ENCODE results near the gene CERS6. TPM values are rescaled to one million over a fixed set of nuclear protein-coding genes. Genes with fewer than 3 reads are reported as not detected.

The CERS6 gene
- total RNA-seq, 1 donor from 2014 or later, result 23.1 TPM

DNA sequence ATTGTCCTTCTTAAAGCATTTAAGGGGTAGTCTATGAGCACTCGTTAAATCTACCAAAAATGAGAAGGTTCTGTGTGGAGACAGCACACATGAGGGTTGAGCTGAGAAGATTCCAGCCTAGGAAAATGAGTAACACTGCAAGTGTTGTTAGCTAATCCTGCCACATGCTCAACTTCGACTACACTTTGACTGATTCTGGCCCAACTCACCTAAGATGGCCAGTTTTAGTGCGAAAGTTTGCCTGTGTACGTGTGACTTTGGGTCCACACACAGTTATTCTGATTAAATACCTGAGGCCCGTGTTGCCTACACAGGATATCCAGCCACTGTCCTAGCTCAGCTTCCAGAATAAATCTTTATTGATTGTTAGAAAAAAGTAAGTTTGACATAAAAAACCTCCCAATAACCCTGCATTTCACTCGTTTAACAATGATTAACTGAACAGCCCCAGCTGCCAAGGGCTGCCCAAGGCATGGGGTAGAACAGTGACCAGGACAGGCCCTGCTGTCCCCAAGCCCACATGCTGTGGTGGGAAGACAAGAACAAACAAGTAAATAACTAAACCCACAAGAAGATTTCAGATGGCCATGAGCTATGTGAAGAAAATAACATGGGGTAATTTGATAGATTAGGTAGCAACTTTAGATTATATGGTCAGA is 14.7 kb upstream of the CERS6 start:
- no peak for DNase-seq (ENCODE audit: low spot score)

DNA sequence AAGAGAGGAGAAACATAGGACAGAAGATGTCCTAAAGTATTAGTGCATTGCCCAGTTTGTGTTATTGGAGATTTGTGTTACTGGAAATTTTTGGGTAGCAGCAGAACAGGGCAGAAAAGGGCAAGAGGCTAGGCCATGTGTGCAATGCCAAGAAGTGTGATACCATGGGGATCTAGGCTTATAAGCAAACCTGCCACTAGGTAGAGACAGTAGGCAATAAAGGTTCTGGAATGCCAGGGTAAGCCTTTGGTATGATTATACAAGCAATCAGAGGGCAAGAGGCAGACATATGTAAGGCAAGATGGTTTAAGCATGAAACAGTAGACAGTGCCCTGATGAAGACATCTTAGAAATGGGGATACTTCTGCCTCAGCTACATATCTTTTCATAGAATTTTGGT is 12.3 kb upstream of the CERS6 start:
- DNase-seq (ENCODE audit: low spot score), result no peak

DNA sequence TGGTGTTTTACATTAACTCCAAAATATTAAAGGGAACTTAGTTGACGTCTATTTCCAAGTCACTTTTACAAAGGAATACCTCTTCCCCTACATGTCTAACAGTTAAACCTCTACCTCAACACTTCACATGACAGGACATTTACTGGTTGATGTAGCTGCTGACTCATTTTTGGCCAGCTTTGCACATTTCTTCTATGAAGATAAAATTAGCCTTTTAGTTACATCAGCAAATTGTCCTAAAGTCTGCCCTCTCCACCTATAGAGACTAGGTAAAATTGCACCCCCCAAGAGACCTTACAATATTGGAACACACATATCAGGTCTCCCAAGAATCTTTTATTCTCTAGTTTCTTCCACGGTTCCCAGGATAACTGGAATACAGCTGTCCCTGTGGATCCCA is 10.1 kb upstream of the CERS6 start:
- DNase-seq (ENCODE audit: low spot score), result no peak

DNA sequence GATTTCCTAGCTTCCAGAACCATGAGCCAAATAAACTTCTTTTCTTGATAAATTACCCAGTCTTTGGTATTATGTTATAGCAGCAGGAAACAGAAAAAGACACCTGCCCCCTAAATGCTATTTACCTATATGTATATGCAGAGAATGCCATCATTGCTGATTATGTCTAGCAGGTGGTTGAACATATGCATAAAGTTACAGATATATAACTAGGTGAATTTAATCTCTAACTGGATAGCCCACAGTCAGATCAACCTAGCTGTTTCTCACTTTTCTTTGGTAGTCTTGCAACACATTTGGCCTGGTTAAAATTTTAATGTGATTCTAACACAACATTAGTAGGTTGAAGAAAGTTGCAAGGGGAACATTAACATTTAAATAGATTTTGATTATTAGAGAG is 7.1 kb upstream of the CERS6 start:
- DNase-seq (ENCODE audit: low spot score), result no peak

DNA sequence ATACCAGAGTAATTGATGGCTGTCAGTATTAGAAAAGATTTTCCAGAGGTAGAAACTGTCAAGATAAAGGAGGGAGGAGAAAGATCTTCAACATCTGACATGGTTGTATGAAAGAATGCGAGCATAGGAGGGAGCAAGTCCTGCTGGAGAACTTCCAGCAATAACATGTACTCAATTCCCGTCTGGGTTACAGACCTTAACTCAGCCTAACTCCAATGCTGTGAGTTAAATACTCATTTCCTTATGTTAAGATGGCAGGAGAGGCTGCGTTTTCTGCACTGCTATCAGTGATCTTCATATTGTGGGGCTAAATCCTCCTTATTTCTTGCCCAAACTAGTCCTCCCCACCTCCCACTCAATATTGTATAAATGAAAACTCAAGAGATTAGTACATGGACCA is 6.7 kb upstream of the CERS6 start:
- no peak for DNase-seq (ENCODE audit: low spot score)

DNA sequence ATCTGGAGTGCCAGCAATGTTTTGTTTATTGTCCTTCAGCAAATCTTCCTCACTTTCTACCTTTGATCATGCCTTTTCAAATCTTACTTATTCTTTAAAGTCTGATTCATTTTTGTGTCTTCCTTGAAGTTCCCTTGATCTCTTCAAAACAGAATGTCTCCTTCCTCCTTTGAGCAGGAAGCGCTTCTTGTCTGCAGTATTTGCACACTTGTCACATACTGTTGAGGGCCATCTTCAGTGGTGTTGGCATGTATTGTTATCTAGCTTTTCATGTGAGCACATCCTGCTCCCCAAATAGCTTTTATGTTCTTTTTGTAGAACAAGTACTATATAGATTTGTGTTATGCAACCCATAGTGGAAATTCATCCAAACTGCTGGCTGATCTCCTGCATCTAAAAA is 5.9 kb upstream of the CERS6 start:
- no peak for DNase-seq (ENCODE audit: low spot score)

DNA sequence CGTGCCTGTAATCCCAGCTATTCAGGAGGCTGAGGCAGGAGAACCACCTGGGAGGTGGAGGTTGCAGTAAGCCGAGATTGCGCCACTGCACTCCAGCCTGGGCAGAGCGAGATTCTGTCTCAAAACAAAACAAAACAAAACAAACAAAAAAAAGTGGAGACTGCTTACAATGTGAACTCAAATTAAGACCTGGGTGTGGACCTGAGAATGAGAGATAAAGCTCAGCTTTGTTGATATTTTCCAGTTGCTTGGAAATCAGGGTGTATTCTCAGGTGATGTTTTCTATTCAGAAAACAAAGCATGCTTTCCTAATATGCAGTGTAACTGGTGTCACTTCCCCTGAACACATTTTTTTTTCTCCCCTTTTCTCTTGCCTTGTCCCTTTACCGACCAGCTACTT is 5.3 kb upstream of the CERS6 start:
- DNase-seq (ENCODE audit: low spot score), result no peak

DNA sequence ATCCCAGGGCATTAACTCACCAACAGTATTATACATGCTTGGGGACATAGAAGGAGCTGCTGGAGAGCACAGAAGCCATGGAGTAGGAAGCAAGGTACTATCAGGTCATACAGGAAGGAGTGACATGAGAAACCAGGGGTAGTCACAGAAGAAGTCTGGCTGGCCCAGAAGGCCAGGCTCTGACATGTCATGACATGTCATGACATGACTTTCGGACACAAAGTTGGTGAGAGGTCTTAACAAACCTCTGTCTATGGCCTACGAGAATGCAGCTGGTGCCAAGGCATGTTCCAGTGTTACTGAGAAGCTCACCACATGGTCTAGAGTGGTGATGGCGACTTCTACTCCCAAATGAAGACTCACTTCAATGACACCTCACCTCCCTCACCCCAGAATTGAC is 3.3 kb upstream of the CERS6 start:
- DNase-seq (ENCODE audit: low spot score), result no peak

DNA sequence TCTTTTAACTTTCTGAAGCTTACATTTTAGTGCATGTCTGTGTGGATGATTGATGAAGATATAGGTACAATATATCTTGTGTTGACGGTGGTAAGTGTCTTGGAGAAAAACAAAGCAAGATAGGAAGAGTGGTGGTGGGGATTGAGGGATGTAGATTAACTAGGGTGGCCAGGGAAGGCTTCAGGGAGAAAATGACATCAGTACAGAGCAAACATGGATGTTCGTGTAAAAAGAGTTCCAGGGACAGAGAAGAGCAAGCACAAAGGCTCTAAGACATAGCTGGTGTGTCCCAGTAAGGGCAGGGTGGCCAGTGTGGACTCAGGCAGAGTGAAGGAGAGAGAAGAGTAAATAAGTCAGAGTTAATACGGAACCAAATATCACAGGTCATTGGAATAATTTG is 2.7 kb upstream of the CERS6 start:
- DNase-seq (ENCODE audit: low spot score), result no peak

DNA sequence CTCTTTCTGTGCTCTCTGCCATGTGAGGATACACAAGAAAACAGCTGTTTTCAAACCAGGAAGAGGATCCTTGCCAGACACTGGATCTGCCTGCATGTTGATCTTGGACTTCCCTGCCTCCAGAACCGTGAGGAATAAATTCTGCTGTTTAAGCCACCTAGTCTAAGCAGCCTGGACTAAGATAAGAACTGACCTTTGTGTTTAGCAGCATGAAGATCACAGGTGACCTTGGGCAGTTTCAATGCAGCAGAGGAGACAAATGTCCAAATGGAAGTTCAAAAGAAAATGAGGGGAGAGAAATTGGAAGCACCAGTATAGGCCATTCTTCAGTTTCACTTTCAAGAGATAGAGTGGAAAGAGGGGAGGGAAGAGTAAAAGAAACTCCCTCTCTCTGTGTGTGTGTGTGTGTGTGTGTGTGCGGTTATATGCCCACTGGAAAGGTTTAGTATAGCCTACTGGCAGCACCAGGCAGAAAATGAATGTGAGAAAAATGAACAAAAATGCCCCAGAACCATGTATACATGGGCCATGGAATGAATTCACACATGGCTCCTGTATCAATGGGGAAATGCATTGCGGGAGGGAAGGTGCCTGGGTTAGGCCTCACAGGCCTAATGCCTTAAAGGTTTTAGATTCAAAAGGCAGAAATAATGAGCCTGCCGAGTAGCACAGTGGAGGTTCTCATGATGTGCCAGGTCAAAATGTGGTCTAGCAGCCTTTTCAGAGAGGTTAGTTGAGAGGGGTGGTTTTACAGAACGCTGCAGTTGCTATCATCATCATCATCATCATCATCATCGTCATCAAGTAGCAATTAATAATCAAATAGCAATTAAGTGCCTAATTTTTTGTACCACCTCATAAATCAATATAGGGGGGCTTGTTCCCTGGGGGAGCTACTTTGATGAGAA is 1.1 kb upstream of the CERS6 start:
- no peak for DNase-seq (ENCODE audit: low spot score)

DNA sequence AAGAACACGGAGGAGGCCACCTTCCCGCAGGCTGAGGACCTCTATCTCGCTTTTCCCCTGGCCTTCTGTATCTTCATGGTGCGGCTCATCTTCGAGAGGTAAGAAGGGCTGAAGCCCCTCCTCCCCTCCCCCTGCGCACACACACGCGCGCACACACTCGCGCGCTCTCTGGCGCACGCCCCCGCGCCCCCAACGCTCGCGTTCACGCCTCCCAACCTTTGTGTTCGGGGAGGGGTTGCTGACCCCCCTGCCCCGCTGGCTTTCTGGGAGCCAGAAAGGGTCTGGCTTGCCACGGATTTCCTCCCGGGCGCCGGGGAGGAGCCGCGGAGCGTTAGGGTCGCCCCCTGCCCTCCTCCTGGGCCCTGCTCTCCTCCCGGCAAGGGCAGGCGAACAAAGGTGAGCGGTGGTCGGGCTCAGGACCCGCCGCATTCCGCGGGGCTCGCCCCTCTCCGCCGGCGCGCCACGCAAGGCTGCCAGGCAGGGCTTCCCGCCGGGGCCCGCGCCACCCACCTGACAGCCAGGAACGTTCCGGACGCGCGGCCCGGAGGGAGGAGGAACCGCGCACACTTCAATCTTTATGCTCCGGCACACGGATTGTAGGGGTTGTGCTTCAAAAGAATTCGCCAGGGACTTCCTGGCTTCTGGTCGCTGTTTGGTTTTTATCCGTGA is 583 bp downstream of the CERS6 start:
- no peak for DNase-seq (ENCODE audit: low spot score)

DNA sequence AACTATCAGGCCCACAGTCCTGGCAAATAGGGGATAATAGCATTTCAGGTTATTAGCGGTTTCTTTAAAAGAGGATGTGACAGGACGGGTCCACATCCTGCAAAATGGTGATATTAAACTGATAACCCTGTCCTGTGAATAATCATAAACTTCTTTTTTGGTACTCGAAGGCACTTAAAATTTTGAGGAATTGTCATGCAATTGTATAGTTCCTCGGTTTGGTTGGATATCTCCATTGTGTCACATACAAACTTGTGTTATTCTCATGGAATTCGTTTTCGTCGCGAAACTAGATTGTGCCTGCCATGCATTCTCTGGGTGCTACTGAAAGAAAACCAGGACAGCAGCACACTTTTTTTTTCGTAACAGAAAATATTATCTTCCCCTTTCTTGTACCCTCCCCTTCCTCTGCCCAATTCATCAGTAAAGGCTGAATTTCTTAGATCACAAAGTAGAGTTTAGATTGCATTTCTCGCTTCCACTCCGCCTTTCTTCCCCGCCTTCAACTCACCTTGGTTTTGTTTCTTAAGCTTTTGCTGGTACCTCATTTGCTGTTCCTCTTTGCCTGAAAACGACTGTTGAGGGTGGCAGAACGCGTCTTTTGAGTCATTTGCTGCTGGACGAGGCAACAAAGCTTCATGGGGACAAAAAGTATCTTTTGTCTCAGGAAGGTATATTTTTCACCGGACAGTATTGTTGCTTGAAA is 1.3 kb downstream of the CERS6 start:
- DNase-seq (ENCODE audit: low spot score), result no peak

DNA sequence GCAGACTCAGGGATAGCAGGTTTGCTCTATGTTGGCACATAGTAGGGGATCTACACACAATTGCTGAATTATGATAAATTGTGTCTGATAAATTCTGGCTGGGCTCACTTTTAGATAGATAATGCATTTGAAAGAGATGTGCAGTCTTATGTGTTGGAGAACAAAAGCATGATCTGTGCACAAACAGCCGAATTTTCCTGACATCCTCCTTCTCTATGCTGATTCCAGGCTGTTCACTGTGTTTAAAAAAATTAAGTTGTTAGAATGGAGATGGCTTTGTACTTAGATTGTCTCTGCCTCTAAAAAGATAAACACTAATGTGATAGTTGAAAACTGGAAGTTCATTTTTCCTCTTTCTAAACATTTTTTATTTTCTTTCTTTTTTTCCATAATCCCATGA is 2.1 kb downstream of the CERS6 start:
- no peak for DNase-seq (ENCODE audit: low spot score)

DNA sequence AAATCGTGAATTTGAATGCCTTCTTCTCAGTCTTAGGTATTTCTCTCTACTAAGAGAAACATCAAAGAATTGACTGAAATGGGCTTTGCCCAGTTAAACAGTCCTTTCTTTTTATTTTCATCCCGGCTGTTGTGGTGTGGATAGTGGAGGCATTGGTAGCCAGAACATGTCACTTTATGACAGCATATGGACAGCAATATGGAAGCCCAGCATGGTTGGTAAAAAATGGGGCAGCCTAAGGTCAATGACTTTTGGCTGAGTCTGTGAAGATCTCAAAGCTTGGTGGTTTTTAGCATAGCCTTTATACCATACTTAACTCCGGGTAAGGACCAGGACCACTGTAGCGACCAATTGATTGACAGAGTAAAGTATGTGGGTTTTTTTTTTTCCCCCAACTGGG is 3.2 kb downstream of the CERS6 start:
- no peak for DNase-seq (ENCODE audit: low spot score)

DNA sequence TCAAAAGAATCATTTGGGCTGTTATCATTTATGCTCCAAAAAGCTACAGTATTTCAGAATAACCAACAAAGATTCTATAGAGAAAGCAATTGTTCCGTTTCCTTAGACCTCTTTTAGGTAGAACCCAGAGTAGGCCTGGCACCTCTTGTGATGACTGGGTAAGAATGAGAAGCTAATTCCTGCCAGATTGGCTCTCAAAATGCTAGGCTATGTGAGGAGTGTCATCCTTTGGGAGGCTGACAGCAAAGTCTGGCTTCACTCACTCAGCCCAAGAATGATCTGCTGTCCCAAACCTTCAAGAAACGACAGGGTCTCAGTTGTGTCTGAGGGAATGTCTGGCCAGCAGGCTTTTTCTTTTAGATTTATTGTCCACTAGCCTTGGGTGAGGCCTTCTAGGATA is 4.5 kb downstream of the CERS6 start:
- DNase-seq (ENCODE audit: low spot score), result no peak

DNA sequence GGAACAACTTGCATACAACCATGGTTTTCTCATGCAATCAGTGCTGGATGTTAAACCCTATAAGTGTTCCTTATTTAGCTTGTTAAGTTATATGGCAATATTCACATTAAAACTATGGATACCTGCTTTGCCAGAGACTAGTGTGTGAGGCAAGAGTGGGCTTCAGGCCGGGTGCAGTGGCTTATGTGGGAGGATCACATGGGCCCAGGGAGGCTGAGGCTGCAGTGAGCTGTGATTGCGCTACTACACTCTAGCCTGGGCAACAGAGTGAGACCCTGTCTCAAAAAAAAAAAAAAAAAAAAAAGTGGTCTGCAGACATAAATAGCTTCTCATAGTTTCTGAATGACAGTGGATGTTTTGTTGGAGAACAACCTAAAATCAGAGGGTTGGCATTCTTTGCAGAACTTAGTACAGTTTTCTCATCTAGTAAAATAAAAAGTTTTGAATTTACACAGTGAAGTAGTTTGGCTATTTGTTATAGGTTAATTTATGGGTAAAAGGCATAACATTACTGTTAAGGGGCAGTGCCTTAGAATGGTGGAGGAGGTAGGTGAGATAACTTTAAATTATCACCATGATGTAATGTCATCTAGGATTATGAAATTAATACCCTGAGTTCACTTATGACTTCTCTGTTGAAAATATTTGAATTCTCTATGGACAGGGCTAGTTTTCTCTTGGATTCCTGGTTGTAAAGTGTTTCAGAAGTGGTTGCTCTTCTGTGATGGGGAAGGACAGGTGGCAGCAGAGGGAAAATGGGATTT is 5.3 kb downstream of the CERS6 start:
- no peak for DNase-seq (ENCODE audit: low spot score)

DNA sequence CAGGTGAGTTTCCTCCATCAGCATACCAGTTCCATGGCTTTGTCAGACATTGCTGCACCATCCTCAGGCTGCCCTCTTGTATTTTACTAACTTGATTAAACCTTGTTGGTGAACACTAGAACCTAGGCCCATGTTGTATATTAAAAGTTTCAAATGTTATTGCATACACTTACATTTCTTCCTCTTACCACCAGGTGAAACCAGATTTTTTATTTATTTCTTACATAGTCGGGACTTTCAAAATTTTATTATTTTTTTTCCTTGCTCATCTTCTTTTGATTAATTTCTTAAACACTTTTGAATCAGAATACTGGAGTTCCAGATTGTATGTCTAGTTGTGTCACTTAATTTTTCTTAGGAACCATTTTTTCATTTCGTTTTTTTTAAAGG is 5.9 kb downstream of the CERS6 start:
- DNase-seq (ENCODE audit: low spot score), result no peak

DNA sequence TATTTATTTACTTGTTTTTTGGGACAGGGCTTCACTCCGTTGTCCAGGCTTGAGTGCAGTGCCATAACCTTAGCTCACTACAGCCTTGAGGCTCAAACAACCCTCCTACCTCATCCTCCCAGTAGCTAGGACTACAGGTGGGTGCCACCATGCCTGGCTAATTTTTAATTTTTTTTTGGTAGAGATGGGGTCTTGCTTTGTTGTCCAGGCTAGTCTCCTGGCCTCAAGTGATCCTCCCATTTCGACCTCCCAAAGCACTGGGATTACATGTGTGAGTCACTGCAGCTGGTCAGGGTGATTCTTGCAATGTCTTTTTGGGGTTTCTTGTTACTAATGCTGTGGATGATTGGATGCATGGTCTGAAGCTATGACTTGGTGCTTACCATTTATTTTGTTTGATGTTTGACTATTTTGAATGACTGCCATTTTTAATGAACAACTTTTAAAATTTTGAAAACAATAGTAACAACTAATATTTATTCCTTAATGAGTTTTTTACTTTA is 6.5 kb downstream of the CERS6 start:
- DNase-seq (ENCODE audit: low spot score), result no peak

DNA sequence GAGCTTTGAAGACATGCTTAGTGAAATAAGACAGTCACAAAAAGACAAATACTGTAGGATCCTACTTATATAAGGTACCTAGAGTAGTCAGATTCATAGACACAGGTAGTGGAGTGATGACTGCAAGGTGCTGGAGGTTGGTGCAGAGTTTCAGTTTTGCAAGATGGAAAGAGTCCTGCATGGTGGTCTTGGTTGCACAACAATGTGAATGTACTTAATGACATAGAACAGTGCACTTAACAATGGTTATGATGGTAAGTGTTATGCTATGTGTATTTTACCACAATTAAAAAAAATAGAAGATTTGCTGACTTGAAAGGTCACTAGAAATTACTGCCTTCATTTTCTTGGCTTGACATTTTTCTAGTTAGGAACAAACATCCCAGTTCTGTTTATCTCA is 9.5 kb downstream of the CERS6 start:
- DNase-seq (ENCODE audit: low spot score), result no peak

DNA sequence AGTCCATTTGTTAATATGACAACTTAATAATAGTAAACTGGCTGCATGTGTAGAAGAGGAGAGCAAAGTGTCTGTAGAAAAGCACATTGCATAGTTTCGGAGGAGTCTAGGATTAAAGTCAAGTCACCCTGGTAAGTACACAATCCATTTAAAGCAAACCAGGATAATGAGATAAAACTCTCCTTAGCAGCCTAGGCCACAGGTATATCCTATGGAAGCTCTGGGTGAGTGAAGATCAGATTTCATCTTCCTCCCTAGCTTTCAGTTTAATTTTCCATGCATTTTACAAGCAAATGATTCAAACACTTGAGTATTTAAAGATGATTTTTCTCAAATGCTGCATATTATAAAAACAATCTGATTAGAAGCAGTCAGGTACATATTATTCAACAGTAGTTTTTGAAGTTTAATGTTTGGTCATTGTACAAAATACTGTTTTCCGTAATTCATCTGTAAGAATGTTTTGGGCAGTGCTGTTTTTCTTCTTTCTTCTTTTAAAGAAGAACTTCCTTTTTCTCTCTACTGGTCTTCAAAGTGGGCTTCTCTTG is 10.2 kb downstream of the CERS6 start:
- DNase-seq (ENCODE audit: low spot score), result no peak

Measured in mesenteric fat pad (tissue), 1 donor.